Mesenchymal stem cell (in vitro differentiated cells and primary cell): Measurements from ENCODE around the gene CD151.

Experiments used
- DNase-seq: peaks from one replicate; pipeline ENCODE4 v3.0.0-alpha.2; 2013
- H2AFZ ChIP-seq: one replicate; pipeline ENCODE4 v1.6.1; 2013; ENCODE audit warnings: low read depth, mild to moderate bottlenecking, control low read depth, inconsistent platforms, low read length, moderate library complexity
- H2AK5ac ChIP-seq: 2 replicates; pipeline ENCODE4 v1.6.1; 2013; ENCODE audit warnings: low read length, moderate library complexity, mild to moderate bottlenecking, inconsistent platforms; ENCODE audit not compliant: severe bottlenecking
- H2BK120ac ChIP-seq: one replicate; pipeline ENCODE4 v1.6.1; 2013; ENCODE audit warnings: low read depth, mild to moderate bottlenecking, inconsistent platforms, low read length, moderate library complexity
- H2BK12ac ChIP-seq, 2 experiments: one replicate each; pipeline ENCODE4 v1.6.1; 2013; ENCODE audit warnings: inconsistent platforms in 2 of 2, low read length in 2 of 2, mild to moderate bottlenecking in 2 of 2, moderate library complexity in 2 of 2, control low read depth in 1 of 2
- H2BK15ac ChIP-seq: one replicate; pipeline ENCODE4 v1.6.1; 2013; ENCODE audit warnings: mild to moderate bottlenecking, low read depth, inconsistent platforms; ENCODE audit not compliant: poor library complexity, severe bottlenecking
- H2BK5ac ChIP-seq: 2 replicates; pipeline ENCODE4 v1.6.1; 2013; ENCODE audit warnings: low read depth, mild to moderate bottlenecking, low read length, control low read depth, inconsistent platforms; ENCODE audit not compliant: poor library complexity, severe bottlenecking
- H3K14ac ChIP-seq, 2 experiments: one replicate each; pipeline ENCODE4 v1.6.1; 2013; ENCODE audit warnings: inconsistent platforms in 2 of 2, low read length in 2 of 2, control low read depth in 1 of 2, mild to moderate bottlenecking in 1 of 2, moderate library complexity in 1 of 2
- H3K18ac ChIP-seq, 2 experiments: one replicate each; pipeline ENCODE4 v1.6.1; 2013; ENCODE audit warnings: inconsistent platforms in 2 of 2, low read length in 2 of 2, control low read depth in 1 of 2, low read depth in 1 of 2, mild to moderate bottlenecking in 1 of 2
- H3K23ac ChIP-seq, 2 experiments: one replicate each; pipeline ENCODE4 v1.6.1; 2013; ENCODE audit warnings: inconsistent platforms in 2 of 2, low read length in 2 of 2, mild to moderate bottlenecking in 2 of 2, moderate library complexity in 2 of 2, control low read depth in 1 of 2
- H3K27ac ChIP-seq: 2 replicates; pipeline ENCODE4 v1.5.1; 2013; ENCODE audit warnings: mild to moderate bottlenecking, moderate library complexity, low read length, control low read depth, inconsistent platforms; ENCODE audit not compliant: poor library complexity, severe bottlenecking
- H3K27me3 ChIP-seq, 2 experiments: 2 replicates each; pipeline versions ENCODE4 v1.6.1 to v1.7.0; 2013; ENCODE audit warnings: low read length in 2 of 2, mild to moderate bottlenecking in 2 of 2, moderate library complexity in 2 of 2, control low read depth in 1 of 2, inconsistent platforms in 1 of 2; ENCODE audit not compliant: control insufficient read depth in 1 of 2, insufficient read depth in 1 of 2
- H3K36me3 ChIP-seq, 2 experiments: 2 replicates each; pipeline versions ENCODE4 v1.6.1 to v1.7.0; 2013; ENCODE audit warnings: low read length in 2 of 2, control low read depth in 1 of 2, inconsistent platforms in 1 of 2, low read depth in 1 of 2, mild to moderate bottlenecking in 1 of 2; ENCODE audit not compliant: insufficient read depth in 2 of 2, control insufficient read depth in 1 of 2
- H3K4ac ChIP-seq, 2 experiments: one replicate each; pipeline ENCODE4 v1.6.1; 2013; ENCODE audit warnings: inconsistent platforms in 2 of 2, low read length in 2 of 2, mild to moderate bottlenecking in 2 of 2, moderate library complexity in 2 of 2, control low read depth in 1 of 2, low read depth in 1 of 2
- H3K4me1 ChIP-seq: 2 replicates; pipeline ENCODE4 v1.6.1; 2013; ENCODE audit warnings: low read depth, low read length, control low read depth; ENCODE audit not compliant: control insufficient read depth, insufficient read depth
- H3K4me2 ChIP-seq: 2 replicates; pipeline ENCODE4 v1.6.1; 2013; ENCODE audit warnings: low read length, mild to moderate bottlenecking, inconsistent platforms; ENCODE audit not compliant: poor library complexity, severe bottlenecking
- H3K4me3 ChIP-seq, 2 experiments: 2 replicates each; pipeline versions ENCODE4 v1.5.1 to v1.7.0; 2013; ENCODE audit warnings: low read length in 2 of 2, mild to moderate bottlenecking in 2 of 2, control low read depth in 1 of 2, low read depth in 1 of 2; ENCODE audit not compliant: insufficient read depth in 1 of 2
- H3K79me1 ChIP-seq: replicated peaks from 2 replicates; pipeline ENCODE4 v1.6.1; 2013; ENCODE audit warnings: mild to moderate bottlenecking, control low read depth, low read length, inconsistent platforms; ENCODE audit not compliant: poor library complexity, severe bottlenecking
- H3K9ac ChIP-seq: 2 replicates; pipeline ENCODE4 v1.7.0; 2013; ENCODE audit warnings: mild to moderate bottlenecking, low read length, moderate library complexity
- H3K9me3 ChIP-seq: 2 replicates; pipeline ENCODE4 v1.7.0; 2013; ENCODE audit warnings: mild to moderate bottlenecking, low read length; ENCODE audit not compliant: control insufficient read depth
- H4K8ac ChIP-seq: one replicate; pipeline ENCODE4 v1.6.1; 2013; ENCODE audit warnings: inconsistent platforms, mild to moderate bottlenecking, low read length, moderate library complexity
- H4K91ac ChIP-seq: one replicate; pipeline ENCODE4 v1.6.1; 2013; ENCODE audit warnings: mild to moderate bottlenecking, low read length, inconsistent platforms
- WGBS: methylation state at CpG from one replicate; pipeline ENCODE4 v1.1.7; 2013; ENCODE audit warnings: mixed read lengths; 5-methylcytosine and 5-hydroxymethylcytosine counted together

Gene CD151

GRCh38 chr11:870127-870413 lies 37.3 kb downstream of the CD151 start:
- Histone ChIP-seq H2BK120ac (no peak overlapping the region), H3K4me2 (no peak overlapping the region), H2BK12ac (no peak overlapping the region), H3K36me3 (peaks cover 23 to 59% of the 10 kb centered on the region in 2 experiments), H2BK5ac (no peak overlapping the region), H4K91ac (no peak overlapping the region), H3K79me1 (no peaks in the 10 kb centered on the region), H2BK15ac (no peak overlapping the region), H3K4me1 (peaks cover 18% of the 10 kb centered on the region), H3K9ac (no peak overlapping the region), H3K27ac (no peak overlapping the region), H2AK5ac (no peak overlapping the region), H3K27me3 (no peaks in the 10 kb centered on the region), H3K14ac (peak overlapping the region in 1 of 2 experiments; percentile 21), H3K9me3 (no peaks in the 10 kb centered on the region), H3K4me3 (no peak overlapping the region), H4K8ac (no peak overlapping the region), H3K23ac (no peak overlapping the region), H2AFZ (no peak overlapping the region), H3K4ac (no peak overlapping the region), H3K18ac (no peak overlapping the region)
- 69% methylated on average over 8 of the region's 8 CpGs for WGBS
- no peak for DNase-seq

GRCh38 chr11:870418-870817 lies 37.7 kb downstream of the CD151 start:
- no peak overlapping the region for H2BK120ac ChIP-seq
- H3K9ac ChIP-seq = no peak overlapping the region
- no peaks in the 10 kb centered on the region for H3K9me3 ChIP-seq
- H3K4me1 ChIP-seq = peaks cover 15% of the 10 kb centered on the region
- DNase-seq = no peak
- no peak overlapping the region for H3K18ac ChIP-seq
- H3K27ac ChIP-seq = no peak overlapping the region
- no peak overlapping the region for H2BK15ac ChIP-seq
- no peak overlapping the region for H2BK12ac ChIP-seq
- H3K14ac ChIP-seq = no peak overlapping the region
- H2BK5ac ChIP-seq = no peak overlapping the region
- H3K36me3 ChIP-seq = peaks cover 23 to 59% of the 10 kb centered on the region in 2 experiments
- no peaks in the 10 kb centered on the region for H3K27me3 ChIP-seq
- H3K23ac ChIP-seq = no peak overlapping the region
- WGBS = 89% methylated on average over 8 of the region's 8 CpGs
- no peak overlapping the region for H3K4me2 ChIP-seq
- H4K8ac ChIP-seq = no peak overlapping the region
- no peak overlapping the region for H3K4ac ChIP-seq
- no peaks in the 10 kb centered on the region for H3K79me1 ChIP-seq
- H2AK5ac ChIP-seq = no peak overlapping the region
- H2AFZ ChIP-seq = no peak overlapping the region
- no peak overlapping the region for H3K4me3 ChIP-seq
- H4K91ac ChIP-seq = no peak overlapping the region

- H2BK5ac ChIP-seq = no peak overlapping the region
- WGBS = 82% methylated on average over 9 of the region's 9 CpGs
- no peaks in the 10 kb centered on the region for H3K27me3 ChIP-seq
- H3K18ac ChIP-seq = no peak overlapping the region
- no peak for DNase-seq
- H2AFZ ChIP-seq = no peak overlapping the region
- H2BK12ac ChIP-seq = no peak overlapping the region
- no peak overlapping the region for H3K9ac ChIP-seq
- peaks cover 13 to 53% of the 10 kb centered on the region in 2 experiments for H3K36me3 ChIP-seq
- no peak overlapping the region for H3K27ac ChIP-seq
- H2BK15ac ChIP-seq = no peak overlapping the region
- no peaks in the 10 kb centered on the region for H3K9me3 ChIP-seq
- no peak overlapping the region for H3K14ac ChIP-seq
- H4K91ac ChIP-seq = no peak overlapping the region
- no peak overlapping the region for H4K8ac ChIP-seq
- no peak overlapping the region for H3K23ac ChIP-seq
- H3K4me2 ChIP-seq = no peak overlapping the region
- no peak overlapping the region for H3K4ac ChIP-seq
- no peak overlapping the region for H2AK5ac ChIP-seq
- no peak overlapping the region for H3K4me3 ChIP-seq
- H3K79me1 ChIP-seq = no peaks in the 10 kb centered on the region
- peaks cover 19% of the 10 kb centered on the region for H3K4me1 ChIP-seq
- no peak overlapping the region for H2BK120ac ChIP-seq
These were observed 38.7 kb downstream of the CD151 start for GRCh38 chr11:871472-871871.

DNA sequence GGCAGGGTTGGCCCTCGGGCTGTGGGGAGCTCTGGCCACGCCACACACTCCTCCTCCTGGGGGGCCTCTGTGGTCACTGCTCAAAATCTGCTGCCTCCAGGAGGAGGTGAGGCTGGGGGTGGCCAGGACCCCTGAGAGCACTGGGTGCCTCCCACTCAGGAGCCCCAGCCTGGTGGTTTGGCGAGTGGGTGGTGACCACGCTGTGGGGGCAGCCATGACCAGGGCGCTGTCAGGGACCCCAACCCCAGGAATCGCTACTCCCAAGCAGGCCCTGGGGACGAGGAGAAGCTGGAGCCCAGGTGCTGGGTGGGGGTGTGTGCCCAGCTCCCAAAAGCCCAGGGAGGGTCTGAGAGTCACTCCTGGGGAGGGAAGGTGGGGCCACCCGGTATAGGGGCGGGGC lies 40.0 kb downstream of the CD151 start:
- WGBS = 91% methylated on average over 9 of the region's 9 CpGs
- peaks cover 12 to 58% of the 10 kb centered on the region in 2 experiments for H3K36me3 ChIP-seq
- no peak overlapping the region for H4K8ac ChIP-seq
- peak overlapping the region in 1 of 2 experiments; percentile 10 for H3K23ac ChIP-seq
- no peak overlapping the region for H4K91ac ChIP-seq
- H3K79me1 ChIP-seq = no peaks in the 10 kb centered on the region
- H2BK12ac ChIP-seq = no peak overlapping the region
- H3K4me3 ChIP-seq = no peak overlapping the region
- no peak overlapping the region for H3K4ac ChIP-seq
- H3K4me2 ChIP-seq = no peak overlapping the region
- no peaks in the 10 kb centered on the region for H3K9me3 ChIP-seq
- no peak overlapping the region for H3K14ac ChIP-seq
- H3K27ac ChIP-seq = no peak overlapping the region
- H3K4me1 ChIP-seq = peaks cover 22% of the 10 kb centered on the region
- no peak overlapping the region for H3K9ac ChIP-seq
- H2BK5ac ChIP-seq = no peak overlapping the region
- no peak overlapping the region for H2AFZ ChIP-seq
- no peak overlapping the region for H2BK15ac ChIP-seq
- H2AK5ac ChIP-seq = no peak overlapping the region
- H3K27me3 ChIP-seq = no peaks in the 10 kb centered on the region
- DNase-seq = no peak
- no peak overlapping the region for H2BK120ac ChIP-seq
- no peak overlapping the region for H3K18ac ChIP-seq
